B cell (primary cell): ENCODE data around the gene MCM5. TPM values are rescaled to one million over a fixed set of nuclear protein-coding genes. Genes with fewer than 3 reads are reported as not detected.

Experiments
- ATAC-seq: fragments of 200-7000 bp; cut with Tn5 transposase; one replicate; pipeline ENCODE4 v1.10.0; 2021; ENCODE audit warnings: low read depth, mild to moderate bottlenecking, moderate number of reproducible peaks, moderate library complexity
- CTCF ChIA-PET: fragments of 350-600 bp; sonication (Branson Sonifier 250); formaldehyde crosslinking; loops from one replicate; lab custom pipeline; 2021; ENCODE audit warnings: antibody characterized with exemption, inconsistent platforms; lab: Charles Lee
- POLR2A ChIA-PET: fragments of 350-600 bp; sonication (Branson Sonifier 250); formaldehyde crosslinking; loops from one replicate; lab custom pipeline; 2021; ENCODE audit warnings: antibody characterized with exemption; lab: Charles Lee
- DNase-seq: peaks from one replicate; pipeline ENCODE4 v3.0.0; 2013
- H2AFZ ChIP-seq: 2 replicates; pipeline ENCODE4 v1.6.1; 2012; ENCODE audit warnings: mild to moderate bottlenecking, low read depth, low read length; ENCODE audit not compliant: insufficient read depth, poor library complexity, severe bottlenecking
- H3K27ac ChIP-seq, 2 donors: 1 replicate in 1 of 2; 2 replicates in 1 of 2; pipeline ENCODE4 v1.5.1; 2012 to 2013; ENCODE audit warnings: low read length in 2 of 2, mild to moderate bottlenecking in 2 of 2, moderate library complexity in 1 of 2
- H3K27me3 ChIP-seq, 4 experiments: fragments of 200-600 bp in 1 of 4; sonication (generic) in 1 of 4; replicated peaks in 1 of 4; 1 replicate in 2 of 4; 2 replicates in 2 of 4; pipeline versions ENCODE4 v1.6.1 to v1.7.0; 2013 to 2016; ENCODE audit warnings: low read length in 3 of 4, mild to moderate bottlenecking in 2 of 4, mixed read lengths in 1 of 4, moderate library complexity in 1 of 4; ENCODE audit not compliant: insufficient read depth in 4 of 4, control insufficient read depth in 3 of 4; ENCODE audit errors: control extremely low read depth in 1 of 4
- H3K36me3 ChIP-seq, 2 experiments: replicated peaks in 1 of 2; 1 replicate in 1 of 2; 2 replicates in 1 of 2; pipeline versions ENCODE4 v1.6.1 to v1.7.1; 2013; ENCODE audit warnings: low read length in 1 of 2; ENCODE audit not compliant: insufficient read depth in 2 of 2, control insufficient read depth in 1 of 2; ENCODE audit errors: control extremely low read depth in 1 of 2, extremely low read depth in 1 of 2
- H3K4me1 ChIP-seq, 2 donors: fragments of 200-600 bp in 1 of 2; sonication (generic) in 1 of 2; 1 replicate in 1 of 2; 2 replicates in 1 of 2; pipeline versions ENCODE4 v1.5.1 to v1.6.1; 2013 to 2017; ENCODE audit warnings: low read length in 2 of 2; ENCODE audit not compliant: control insufficient read depth in 2 of 2, insufficient read depth in 2 of 2
- H3K4me2 ChIP-seq: replicated peaks from 2 replicates; pipeline ENCODE3; 2012; ENCODE audit warnings: mild to moderate bottlenecking, low read depth, low read length; ENCODE audit not compliant: poor library complexity, severe bottlenecking
- H3K4me3 ChIP-seq, 5 experiments: fragments of 200-600 bp in 1 of 5; sonication (generic) in 1 of 5; 1 replicate in 3 of 5; 2 replicates in 2 of 5; pipeline versions ENCODE4 v1.5.1 to v1.7.0; 2011 to 2016; ENCODE audit warnings: low read length in 4 of 5, mild to moderate bottlenecking in 4 of 5, low read depth in 2 of 5, control low read depth in 1 of 5, moderate library complexity in 1 of 5; ENCODE audit not compliant: insufficient read depth in 1 of 5; ENCODE audit errors: control extremely low read depth in 1 of 5, extremely low read depth in 1 of 5
- H3K79me2 ChIP-seq: fragments of 200-600 bp; sonication (generic); one replicate; pipeline ENCODE4 v1.6.0; 2016; ENCODE audit warnings: low read length; ENCODE audit not compliant: control insufficient read depth, insufficient read depth
- H3K9ac ChIP-seq: fragments of 200-600 bp; sonication (generic); 2 replicates; pipeline ENCODE4 v1.6.1; 2017; ENCODE audit warnings: mild to moderate bottlenecking, low read length, moderate library complexity
- H3K9me3 ChIP-seq, 3 donors: one replicate each; pipeline versions ENCODE4 v1.6.1 to v1.7.1; 2013; ENCODE audit warnings: low read length in 2 of 3; ENCODE audit not compliant: control insufficient read depth in 2 of 3, insufficient read depth in 1 of 3; ENCODE audit errors: control extremely low read depth in 1 of 3
- H4K20me1 ChIP-seq: 2 replicates; pipeline ENCODE4 v1.6.0; 2012; ENCODE audit warnings: mild to moderate bottlenecking, low read length; ENCODE audit not compliant: insufficient read depth, control insufficient read depth, poor library complexity, severe bottlenecking
- H3K27ac Mint-ChIP-seq: one replicate; pipeline ENCODE4 v1.8.0; 2021; ENCODE audit warnings: mixed read lengths
- H3K27me3 Mint-ChIP-seq: one replicate; pipeline ENCODE4 v1.8.0; 2021; ENCODE audit warnings: mixed read lengths
- H3K4me1 Mint-ChIP-seq: one replicate; pipeline ENCODE4 v1.8.0; 2021; ENCODE audit warnings: mixed read lengths
- H3K4me3 Mint-ChIP-seq: one replicate; pipeline ENCODE4 v1.8.0; 2021; ENCODE audit warnings: mixed read lengths
- H3K9me3 Mint-ChIP-seq: one replicate; pipeline ENCODE4 v1.8.0; 2022; ENCODE audit warnings: mixed read lengths; ENCODE audit not compliant: insufficient read depth
- CTCF ChIP-seq: fragments of 200-600 bp; IDR thresholded peaks from one replicate; pipeline ENCODE4 v1.8.0; 2022; ENCODE audit warnings: antibody characterized with exemption, mild to moderate bottlenecking
- EZH2 ChIP-seq: IDR thresholded peaks from 2 replicates; pipeline ENCODE4 v1.6.1; 2012; ENCODE audit warnings: borderline replicate concordance, low read depth, mild to moderate bottlenecking, moderate library complexity, low read length; ENCODE audit not compliant: insufficient read depth, poor library complexity, severe bottlenecking
- WGBS: methylation state at CpG from one replicate; pipeline ENCODE4 v1.1.5; 2013; ENCODE audit warnings: missing lambda C conversion rate; ENCODE audit not compliant: insufficient coverage; 5-methylcytosine and 5-hydroxymethylcytosine counted together
- intact Hi-C: fragments of 100-400 bp; cut with micrococcal nuclease; formaldehyde crosslinking; loops from one replicate; pipeline ENCODE4 v1.10.0; 2022
- polyA plus RNA-seq: library from polyadenylated mRNA; depleted of rRNA; stranded (reverse); fragments of >200 nt; gene quantifications from 2 replicates; pipeline ENCODE4 v1.2.3, GENCODE V29; 2012
- total RNA-seq, 2 donors: library from RNA; stranded (reverse); fragments of 120-200 nt in 1 of 2; gene quantifications; 1 replicate in 1 of 2; 2 replicates in 1 of 2; pipeline versions ENCODE4 v1.2.3 to v1.2.4, GENCODE V29; 2013 to 2022

The MCM5 gene
- total and polyA plus RNA-seq, 2 donors (not counting 1 experiment from before 2014, with no cell fraction given): 112 to 203 TPM

GRCh38 chr22:35393116-35394010 is 6.6 kb upstream of the MCM5 start:
- CTCF ChIA-PET: interaction anchor here (0.7 to 3.9 kb wide), 6 partner anchors 16 to 42 kb away, joined by 3 to 13 read pairs (median 6); no protein-coding TSS in a partner anchor
- H3K27me3 Mint-ChIP-seq: no peaks in the 10 kb centered on the region
- peak overlapping the region; percentile 6 for H3K4me3 Mint-ChIP-seq
- no peaks in the 10 kb centered on the region for H3K79me2 ChIP-seq
- H3K9me3 Mint-ChIP-seq: no peaks in the 10 kb centered on the region
- POLR2A ChIA-PET: interaction anchor here (0.6 to 2.5 kb wide), 9 partner anchors 9 to 190 kb away, joined by 3 to 19 read pairs (median 7); partner anchors contain the start of gene HMOX1
- H3K4me3 ChIP-seq: no peak overlapping the region
- H3K36me3 ChIP-seq: peaks cover 0 to 7% of the 10 kb centered on the region in 2 experiments
- intact Hi-C loops: no loop called here
- DNase-seq (no peak), ATAC-seq (no peak)
- H3K27ac ChIP-seq: no peak overlapping the region
- peaks cover 38% of the 10 kb centered on the region for H3K4me1 Mint-ChIP-seq
- no peaks in the 10 kb centered on the region for H3K9me3 ChIP-seq
- H3K4me2 ChIP-seq: no peak overlapping the region
- H3K9ac ChIP-seq: no peak overlapping the region
- H4K20me1 ChIP-seq: no peaks in the 10 kb centered on the region
- no peaks in the 10 kb centered on the region for H3K27me3 ChIP-seq
- no peak overlapping the region for H2AFZ ChIP-seq
- peaks cover 25 to 42% of the 10 kb centered on the region in 2 donors for H3K4me1 ChIP-seq
- WGBS: 90% methylated on average over 14 of the region's 16 CpGs
- TF ChIP-seq CTCF (no peak), EZH2 (no peak)
- H3K27ac Mint-ChIP-seq: peak overlapping the region; percentile 78

- Histone ChIP-seq H3K27me3 (no peaks in the 10 kb centered on the region), H3K36me3 (peaks cover 0 to 7% of the 10 kb centered on the region in 2 experiments), H3K4me1 (peaks cover 26 to 48% of the 10 kb centered on the region in 2 donors), H3K9ac (no peak overlapping the region), H3K27ac (no peak overlapping the region), H3K79me2 (no peaks in the 10 kb centered on the region), H3K4me3 (no peak overlapping the region), H3K4me2 (no peak overlapping the region), H2AFZ (no peak overlapping the region), H4K20me1 (no peaks in the 10 kb centered on the region), H3K9me3 (no peaks in the 10 kb centered on the region)
- ChIA-PET POLR2A (interaction anchor here (0.6 to 1.4 kb wide), 3 partner anchors 41 to 189 kb away, joined by 3 to 7 read pairs (median 7); no protein-coding TSS in a partner anchor), CTCF (interaction anchor here (0.7 to 3.9 kb wide), 2 partner anchors 42 to 43 kb away, joined by 3 to 13 read pairs; no protein-coding TSS in a partner anchor)
- H3K27ac Mint-ChIP-seq: peak overlapping the region; percentile 78
- 68% methylated on average over 2 of the region's 4 CpGs for WGBS
- peak overlapping the region; percentile 6 for H3K4me3 Mint-ChIP-seq
- no peaks in the 10 kb centered on the region for H3K9me3 Mint-ChIP-seq
- no peak for ATAC-seq
- TF ChIP-seq EZH2: no peak
- TF ChIP-seq CTCF: no peak
- peaks cover 40% of the 10 kb centered on the region for H3K4me1 Mint-ChIP-seq
- H3K27me3 Mint-ChIP-seq: no peaks in the 10 kb centered on the region
- no peak for DNase-seq
- intact Hi-C loops: no loop called here
Measured at GRCh38 chr22:35394011-35394312, 6.0 kb upstream of the MCM5 start.
